Neural progenitor cell (in vitro differentiated cells): ENCODE measurements around the gene PAN2. TPM values are rescaled to one million over a fixed set of nuclear protein-coding genes. Genes with fewer than 3 reads are reported as not detected.

ENCODE experiments used
- DNase-seq: peaks from one replicate; pipeline ENCODE4 v3.0.0-alpha.2; 2016; ENCODE audit warnings: low spot score
- H2AFZ ChIP-seq: fragments of 200-600 bp; sonication (generic); replicated peaks from 2 replicates; pipeline ENCODE4 v1.6.1; 2016; ENCODE audit warnings: antibody characterized with exemption
- H3F3A ChIP-seq: fragments of 200-600 bp; sonication (generic); 2 replicates; pipeline ENCODE4 v1.6.1; 2016; ENCODE audit warnings: antibody characterized with exemption, low read depth
- H3K27ac ChIP-seq: fragments of 200-600 bp; sonication (generic); 2 replicates; pipeline ENCODE4 v1.5.1; 2016; ENCODE audit warnings: mild to moderate bottlenecking
- H3K27me3 ChIP-seq: fragments of 200-600 bp; sonication (generic); 2 replicates; pipeline ENCODE4 v1.6.1; 2016; ENCODE audit warnings: mild to moderate bottlenecking, moderate library complexity
- H3K36me3 ChIP-seq: fragments of 200-600 bp; sonication (generic); 2 replicates; pipeline ENCODE4 v1.5.1; 2016
- H3K4me1 ChIP-seq: fragments of 200-600 bp; sonication (generic); 2 replicates; pipeline ENCODE4 v1.6.1; 2016; ENCODE audit warnings: mixed run types
- H3K4me2 ChIP-seq: fragments of 200-600 bp; sonication (generic); 2 replicates; pipeline ENCODE4 v1.6.1; 2016
- H3K4me3 ChIP-seq: fragments of 200-600 bp; sonication (generic); 2 replicates; pipeline ENCODE4 v1.5.1; 2016
- H3K79me2 ChIP-seq: fragments of 200-600 bp; sonication (generic); 2 replicates; pipeline ENCODE4 v1.6.1; 2016; ENCODE audit warnings: low read depth
- H3K9ac ChIP-seq: fragments of 200-600 bp; sonication (generic); 2 replicates; pipeline ENCODE4 v1.6.1; 2016
- H3K9me3 ChIP-seq: fragments of 200-600 bp; sonication (generic); 2 replicates; pipeline ENCODE4 v1.5.1; 2016; ENCODE audit warnings: low read depth
- H4K20me1 ChIP-seq: fragments of 200-600 bp; sonication (generic); 2 replicates; pipeline ENCODE4 v1.6.1; 2016; ENCODE audit warnings: low read depth
- H3K27ac Mint-ChIP-seq: 3 replicates; pipeline ENCODE4 v1.8.0; 2021; ENCODE audit warnings: mixed read lengths
- H3K27me3 Mint-ChIP-seq: 2 replicates; pipeline ENCODE4 v1.8.0; 2022; ENCODE audit warnings: low read depth, mild to moderate bottlenecking, inconsistent platforms, moderate library complexity, mixed read lengths; ENCODE audit not compliant: insufficient read depth
- H3K36me3 Mint-ChIP-seq: 3 replicates; pipeline ENCODE4 v1.8.0; 2021; ENCODE audit warnings: mixed read lengths
- H3K4me1 Mint-ChIP-seq: 3 replicates; pipeline ENCODE4 v1.8.0; 2021; ENCODE audit warnings: mixed read lengths
- H3K4me3 Mint-ChIP-seq: 3 replicates; pipeline ENCODE4 v1.8.0; 2021; ENCODE audit warnings: mild to moderate bottlenecking, moderate library complexity, mixed read lengths
- H3K9me3 Mint-ChIP-seq: 3 replicates; pipeline ENCODE4 v1.8.0; 2020; ENCODE audit warnings: mixed read lengths
- CTCF ChIP-seq: fragments of 200-600 bp; sonication (generic); IDR thresholded peaks from 2 replicates; pipeline ENCODE4 v1.5.1; 2017; ENCODE audit warnings: antibody characterized with exemption, mild to moderate bottlenecking
- EZH2 ChIP-seq: fragments of 200-600 bp; sonication (generic); IDR thresholded peaks from 2 replicates; pipeline ENCODE4 v1.6.1; 2017; ENCODE audit warnings: antibody characterized with exemption, mild to moderate bottlenecking, moderate library complexity
- EZH2phosphoT487 ChIP-seq: fragments of 200-600 bp; sonication (generic); IDR thresholded peaks from 2 replicates; pipeline ENCODE4 v1.6.1; 2017; ENCODE audit warnings: antibody characterized with exemption
- total RNA-seq: library from RNA; depleted of rRNA; stranded (reverse); fragments of >200 nt; gene quantifications from 2 replicates; pipeline ENCODE4 v1.2.3, GENCODE V29; 2015; ENCODE audit warnings: low replicate concordance

PAN2 gene
- total RNA-seq, 1 donor from 2014 or later: 116 TPM

- Histone ChIP-seq H3K27me3 (no peaks in the 10 kb centered on the region), H4K20me1 (no peaks in the 10 kb centered on the region), H3F3A (no peaks in the 10 kb centered on the region), H3K4me3 (no peak overlapping the region), H3K79me2 (no peaks in the 10 kb centered on the region), H2AFZ (no peak overlapping the region), H3K9ac (no peak overlapping the region), H3K36me3 (no peaks in the 10 kb centered on the region), H3K27ac (no peak overlapping the region), H3K4me1 (peaks cover 9% of the 10 kb centered on the region), H3K4me2 (no peak overlapping the region), H3K9me3 (no peaks in the 10 kb centered on the region)
- Mint-ChIP-seq H3K27ac (no peak overlapping the region), H3K9me3 (peaks cover 8% of the 10 kb centered on the region), H3K36me3 (no peaks in the 10 kb centered on the region), H3K4me1 (peaks cover 4% of the 10 kb centered on the region), H3K4me3 (no peak overlapping the region), H3K27me3 (no peaks in the 10 kb centered on the region)
- DNase-seq: no peak
- no peak for TF ChIP-seq CTCF
- no peak for TF ChIP-seq EZH2
- no peak for TF ChIP-seq EZH2phosphoT487
These were observed 42.0 kb upstream of the PAN2 start for GRCh38 chr12:56375598-56376434.

- Histone ChIP-seq H2AFZ (no peak overlapping the region), H3K4me2 (no peak overlapping the region), H3F3A (no peaks in the 10 kb centered on the region), H3K36me3 (no peaks in the 10 kb centered on the region), H3K4me1 (peaks cover 9% of the 10 kb centered on the region), H3K9me3 (no peaks in the 10 kb centered on the region), H3K4me3 (no peak overlapping the region), H3K27ac (no peak overlapping the region), H3K9ac (no peak overlapping the region), H3K79me2 (no peaks in the 10 kb centered on the region), H3K27me3 (no peaks in the 10 kb centered on the region), H4K20me1 (no peaks in the 10 kb centered on the region)
- Mint-ChIP-seq H3K27me3 (no peaks in the 10 kb centered on the region), H3K4me1 (peaks cover 4% of the 10 kb centered on the region), H3K36me3 (no peaks in the 10 kb centered on the region), H3K9me3 (peaks cover 8% of the 10 kb centered on the region), H3K27ac (no peak overlapping the region), H3K4me3 (no peak overlapping the region)
- no peak for TF ChIP-seq CTCF
- TF ChIP-seq EZH2phosphoT487: no peak
- no peak for TF ChIP-seq EZH2
- DNase-seq: no peak
These were observed 41.2 kb upstream of the PAN2 start for GRCh38 chr12:56374726-56375597.

GRCh38 chr12:56373515-56373914 is 39.7 kb upstream of the PAN2 start:
- no peaks in the 10 kb centered on the region for H3K27me3 ChIP-seq
- H3K9me3 Mint-ChIP-seq: peaks cover 8% of the 10 kb centered on the region
- no peaks in the 10 kb centered on the region for H3K79me2 ChIP-seq
- H3K4me1 ChIP-seq: peaks cover 9% of the 10 kb centered on the region
- H3K9me3 ChIP-seq: no peaks in the 10 kb centered on the region
- DNase-seq: no peak
- no peaks in the 10 kb centered on the region for H3F3A ChIP-seq
- H3K27me3 Mint-ChIP-seq: no peaks in the 10 kb centered on the region
- H4K20me1 ChIP-seq: no peaks in the 10 kb centered on the region
- H3K4me1 Mint-ChIP-seq: peaks cover 4% of the 10 kb centered on the region
- no peak for TF ChIP-seq EZH2
- H3K36me3 Mint-ChIP-seq: no peaks in the 10 kb centered on the region
- no peak overlapping the region for H3K4me3 Mint-ChIP-seq
- no peak overlapping the region for H3K4me2 ChIP-seq
- no peak overlapping the region for H2AFZ ChIP-seq
- H3K36me3 ChIP-seq: no peaks in the 10 kb centered on the region
- no peak overlapping the region for H3K9ac ChIP-seq
- no peak overlapping the region for H3K27ac ChIP-seq
- no peak overlapping the region for H3K27ac Mint-ChIP-seq
- H3K4me3 ChIP-seq: no peak overlapping the region
